HepG2 (cell line): ENCODE data around the gene KAZN. TPM values are rescaled to one million over a fixed set of nuclear protein-coding genes. Genes with fewer than 3 reads are reported as not detected.

Experiments used
- ATAC-seq: fragments of 200-7000 bp; cut with Tn5 transposase; 3 replicates; pipeline ENCODE4 v1.9.1; 2020; ENCODE audit warnings: mild to moderate bottlenecking, moderate library complexity
- BruUV-seq: library from RNA; stranded (reverse); fragments of 400-500 nt; replicated peaks from 2 replicates; lab custom pipeline; 2021; lab: Mats Ljungman, UMichigan
- CTCF ChIA-PET: fragments of 300-600 bp; formaldehyde crosslinking; extraction: SDS; loops from one replicate; lab custom pipeline; 2021; ENCODE audit warnings: low total read pairs, inconsistent platforms, low intra/inter-chr PET ratio; lab: Yijun Ruan, JAX
- POLR2A ChIA-PET: fragments of 350-600 bp; sonication (Branson Sonifier 250); formaldehyde crosslinking; loops from one replicate; lab custom pipeline; 2020; ENCODE audit warnings: antibody characterized with exemption, inconsistent platforms; lab: Yijun Ruan, JAX
- DNase-seq: peaks from one replicate; pipeline ENCODE4 v3.0.0-alpha.2; 2015; ENCODE audit warnings: low spot score
- FAIRE-seq: peaks from 3 replicates; lab custom pipeline; 2011; peaks lifted over from hg19 to GRCh38; lab: Jason Lieb, UNC
- H2AFZ ChIP-seq: one replicate; pipeline ENCODE4 v1.6.1; 2011; ENCODE audit warnings: low read length, inconsistent platforms
- H3K27ac ChIP-seq: fragments of 300-600 bp; 3 replicates; pipeline ENCODE4 v1.8.0; 2011; ENCODE audit warnings: mixed run types, mild to moderate bottlenecking, mixed read lengths, low read length, inconsistent platforms; ENCODE audit not compliant: insufficient read depth; ENCODE audit errors: extremely low read length
- H3K27me3 ChIP-seq, 2 experiments: fragments of 200-600 bp in 1 of 2; 2 replicates in 1 of 2; 3 replicates in 1 of 2; pipeline versions ENCODE4 v1.6.0 to v1.8.0; 2011; ENCODE audit warnings: low read length in 2 of 2, mild to moderate bottlenecking in 2 of 2, moderate library complexity in 2 of 2, inconsistent platforms in 1 of 2; ENCODE audit not compliant: insufficient read depth in 2 of 2, control insufficient read depth in 1 of 2
- H3K36me3 ChIP-seq, 2 experiments: fragments of 200-600 bp in 1 of 2; replicated peaks in 1 of 2; 2 replicates in 1 of 2; 3 replicates in 1 of 2; pipeline versions ENCODE4 v1.5.1 to v1.8.0; 2011; ENCODE audit warnings: low read length in 2 of 2, inconsistent platforms in 1 of 2; ENCODE audit not compliant: insufficient read depth in 2 of 2, control insufficient read depth in 1 of 2
- H3K4me1 ChIP-seq: 2 replicates; pipeline ENCODE4 v1.5.1; 2012; ENCODE audit warnings: low read length, inconsistent platforms; ENCODE audit not compliant: insufficient read depth
- H3K4me2 ChIP-seq: 2 replicates; pipeline ENCODE4 v1.6.0; 2011; ENCODE audit warnings: low read depth, low read length, inconsistent platforms
- H3K4me3 ChIP-seq, 3 experiments: fragments of 200-600 bp in 1 of 3; sonication (generic), shearing (Covaris generic) in 1 of 3; replicated peaks in 1 of 3; 2 replicates each; pipeline ENCODE4 v1.5.1; 2011 to 2016; ENCODE audit warnings: low read length in 3 of 3, inconsistent platforms in 2 of 3, low read depth in 2 of 3, mild to moderate bottlenecking in 2 of 3, control low read depth in 1 of 3, mixed read lengths in 1 of 3; ENCODE audit not compliant: insufficient read depth in 1 of 3
- H3K79me2 ChIP-seq: one replicate; pipeline ENCODE4 v1.6.1; 2011; ENCODE audit warnings: low read length, inconsistent platforms; ENCODE audit not compliant: insufficient read depth
- H3K9ac ChIP-seq: 2 replicates; pipeline ENCODE4 v1.6.0; 2011; ENCODE audit warnings: mild to moderate bottlenecking, low read depth, low read length, inconsistent platforms; ENCODE audit not compliant: insufficient read depth
- H3K9me3 ChIP-seq: 2 replicates; pipeline ENCODE4 v1.5.1; 2012; ENCODE audit warnings: mild to moderate bottlenecking, low read length
- H4K20me1 ChIP-seq: 2 replicates; pipeline ENCODE4 v1.6.0; 2011; ENCODE audit warnings: inconsistent platforms, mild to moderate bottlenecking, low read length, moderate library complexity; ENCODE audit not compliant: insufficient read depth
- AGO1 ChIP-seq: fragments of 200-400 bp; formaldehyde crosslinking; IDR thresholded peaks from 2 replicates; pipeline ENCODE4 v1.6.1; 2017; ENCODE audit warnings: mild to moderate bottlenecking, low read depth, low read length, moderate library complexity; ENCODE audit not compliant: poor library complexity, severe bottlenecking
- ARHGAP35 ChIP-seq: sonication (generic); formaldehyde crosslinking; IDR thresholded peaks from 2 replicates; pipeline ENCODE4 v1.9.0; 2022; ENCODE audit warnings: mild to moderate bottlenecking, inconsistent platforms, moderate library complexity, missing genetic modification reagents, borderline replicate concordance
- BHLHE40 ChIP-seq: IDR thresholded peaks from 2 replicates; pipeline ENCODE4 v1.6.1; 2011; ENCODE audit warnings: low read length, improper control_type of control experiment
- E2F2 ChIP-seq: sonication (generic); formaldehyde crosslinking; IDR thresholded peaks from 2 replicates; pipeline ENCODE4 v1.4.0; 2020; ENCODE audit warnings: missing genetic modification reagents, borderline replicate concordance
- FOXP4 ChIP-seq: sonication (generic); formaldehyde crosslinking; IDR thresholded peaks from 2 replicates; pipeline ENCODE4 v1.4.0; 2020; ENCODE audit warnings: missing genetic modification reagents
- FUBP1 ChIP-seq: sonication (generic); formaldehyde crosslinking; IDR thresholded peaks from 2 replicates; pipeline ENCODE4 v1.5.1; 2020; ENCODE audit warnings: missing genetic modification reagents, mild to moderate bottlenecking, borderline replicate concordance
- GPN1 ChIP-seq: sonication (generic); formaldehyde crosslinking; IDR thresholded peaks from 2 replicates; pipeline ENCODE4 v1.5.1; 2020; ENCODE audit warnings: missing genetic modification reagents, borderline replicate concordance
- MAZ ChIP-seq, 2 experiments: sonication (generic) in 1 of 2; formaldehyde crosslinking in 1 of 2; IDR thresholded peaks; 2 replicates each; pipeline versions ENCODE4 v1.5.0 to v1.6.1; 2012 to 2020; ENCODE audit warnings: low read depth in 2 of 2, mild to moderate bottlenecking in 2 of 2, borderline replicate concordance in 1 of 2, improper control_type of control experiment in 1 of 2, low read length in 1 of 2, missing genetic modification reagents in 1 of 2, moderate library complexity in 1 of 2
- PAX8 ChIP-seq: sonication (generic); formaldehyde crosslinking; IDR thresholded peaks from 2 replicates; pipeline ENCODE4 v1.8.0; 2022; ENCODE audit warnings: mild to moderate bottlenecking, missing genetic modification reagents, borderline replicate concordance
- PITX1 ChIP-seq: sonication (generic); formaldehyde crosslinking; IDR thresholded peaks from 2 replicates; pipeline ENCODE4 v1.5.1; 2020; ENCODE audit warnings: mild to moderate bottlenecking, missing genetic modification reagents
- REL ChIP-seq: sonication (generic); formaldehyde crosslinking; conservative IDR thresholded peaks from 2 replicates; pipeline ENCODE4 v1.8.0; 2022; ENCODE audit warnings: mild to moderate bottlenecking, missing genetic modification reagents, moderate library complexity
- XRCC5 ChIP-seq: fragments of 200-400 bp; formaldehyde crosslinking; optimal IDR thresholded peaks from 2 replicates; pipeline ENCODE3; 2017; ENCODE audit warnings: mild to moderate bottlenecking, low read length
- ZBTB38 ChIP-seq: sonication (generic); formaldehyde crosslinking; IDR thresholded peaks from 2 replicates; pipeline ENCODE4 v1.5.1; 2020; ENCODE audit warnings: mild to moderate bottlenecking, missing genetic modification reagents
- ZNF275 ChIP-seq: sonication (generic); formaldehyde crosslinking; IDR thresholded peaks from 2 replicates; pipeline ENCODE4 v1.8.0; 2022; ENCODE audit warnings: missing genetic modification reagents, mild to moderate bottlenecking, inconsistent platforms, borderline replicate concordance
- ZNF670 ChIP-seq: sonication (generic); formaldehyde crosslinking; IDR thresholded peaks from 2 replicates; pipeline ENCODE4 v1.8.0; 2022; ENCODE audit warnings: mild to moderate bottlenecking, missing genetic modification reagents, borderline replicate concordance
- ZSCAN5A ChIP-seq: sonication (generic); formaldehyde crosslinking; IDR thresholded peaks from 2 replicates; pipeline ENCODE4 v1.8.0; 2022; ENCODE audit warnings: mild to moderate bottlenecking, missing genetic modification reagents, borderline replicate concordance
- WGBS: methylation state at CpG from one replicate; pipeline ENCODE4 v1.1.6; 2017; ENCODE audit warnings: low lambda C conversion rate; 5-methylcytosine and 5-hydroxymethylcytosine counted together
- in situ Hi-C: cut with HindIII; loops from 2 replicates; pipeline ENCODE4 v1.10.0; 2017; ENCODE audit warnings: low pct_unique_long_range_greater_than_20kb; ENCODE audit not compliant: extremely low pct_ligation_motif_present
- intact Hi-C: fragments of 100-400 bp; cut with micrococcal nuclease; formaldehyde crosslinking; loops from one replicate; pipeline ENCODE4 v1.10.0; 2022; ENCODE audit not compliant: unreplicated experiment
- polyA plus RNA-seq, 8 experiments: library from polyadenylated mRNA; depleted of rRNA in 3 of 8; stranded (reverse) in 7 of 8; unstranded in 1 of 8; fragments of >200 nt; fragmentation: Illumina TruSeq in 4 of 8; extraction: Trizol in 4 of 8; gene quantifications; 2 replicates each; pipeline versions ENCODE4 v1.2.1 to v1.2.3, GENCODE V29; 2011 to 2016; ENCODE audit warnings: low read depth in 4 of 8, missing spikeins in 1 of 8, mixed read lengths in 1 of 8; ENCODE audit not compliant: insufficient read depth in 1 of 8
- total RNA-seq, 5 experiments: library from RNA; depleted of rRNA; stranded (reverse); fragments of >200 nt; fragmentation: Illumina TruSeq; extraction: Trizol; gene quantifications; 2 replicates each; pipeline ENCODE4 v1.2.3, GENCODE V29; 2016; ENCODE audit warnings: low read depth in 1 of 5

KAZN gene
- total and polyA plus RNA-seq, 2 of the 13 experiments (the other 11 are each of a cell fraction or from before 2014, with no cell fraction given), result 10.4 to 13.5 TPM

- over 99% methylated on average over 12 of the region's 12 CpGs for WGBS
- BruUV-seq, result no TSS peak
- TF ChIP-seq ZBTB38 (CRISPR knock-in tag) (no peak), XRCC5 (no peak), REL (no peak), FUBP1 (CRISPR knock-in tag) (no peak), ZNF670 (CRISPR knock-in tag) (no peak), PAX8 (CRISPR knock-in tag) (no peak), BHLHE40 (no peak), ARHGAP35 (no peak), PITX1 (CRISPR knock-in tag) (no peak), MAZ (IDR thresholded peaks at IDR 0.05; ENCODE audit: borderline replicate concordance, low read depth, low read length) (no peak), MAZ (CRISPR knock-in tag; IDR thresholded peaks at IDR 0.05; ENCODE audit: low read depth) (no peak), FOXP4 (CRISPR knock-in tag) (no peak), GPN1 (CRISPR knock-in tag) (no peak), ZSCAN5A (no peak), E2F2 (CRISPR knock-in tag) (no peak), AGO1 (no peak), ZNF275 (CRISPR knock-in tag) (no peak)
Observed at GRCh38 chr1:14971221-14971620, 372.7 kb downstream of the KAZN start.

More at GRCh38 chr1:14971221-14971620, 372.7 kb downstream of the KAZN start:
- POLR2A ChIA-PET, result no interaction called here
- no peaks in the 10 kb centered on the region for H3K27me3 ChIP-seq
- H2AFZ ChIP-seq, result no peak overlapping the region
- H3K9me3 ChIP-seq, result peaks cover 15% of the 10 kb centered on the region
- peaks cover 9% of the 10 kb centered on the region for H3K79me2 ChIP-seq
- ATAC-seq (no peak), DNase-seq (no peak), FAIRE-seq (no peak)
- CTCF ChIA-PET, result no interaction called here
- H3K9ac ChIP-seq, result no peak overlapping the region
- H3K36me3 ChIP-seq, result peaks cover 10 to 50% of the 10 kb centered on the region in 2 experiments; a peak in 4 of 5 replicates
- in situ Hi-C loops, result no loop called here
- peaks cover 21% of the 10 kb centered on the region; the same call in 1 of the 2 replicates for H3K4me1 ChIP-seq
- intact Hi-C loops, result no loop called here
- no peak overlapping the region for H3K4me2 ChIP-seq
- H4K20me1 ChIP-seq, result no peaks in the 10 kb centered on the region
- no peak overlapping the region for H3K27ac ChIP-seq
- H3K4me3 ChIP-seq, result no peak overlapping the region
